Smooth muscle cell (in vitro differentiated cells): ENCODE measurements around the gene CAMTA1. TPM values are rescaled to one million over a fixed set of nuclear protein-coding genes. Genes with fewer than 3 reads are reported as not detected.

Experiments
- DNase-seq: peaks from one replicate; lab custom pipeline; 2025; ENCODE audit not compliant: unreplicated experiment; lab: John Stamatoyannopoulos, UW
- H2AFZ ChIP-seq: fragments of 200-600 bp; sonication (generic); 2 replicates; pipeline ENCODE4 v1.6.0; 2016; ENCODE audit warnings: antibody characterized with exemption, low read depth, mild to moderate bottlenecking
- H3F3A ChIP-seq: fragments of 200-600 bp; sonication (generic); 2 replicates; pipeline ENCODE4 v1.6.0; 2017; ENCODE audit warnings: antibody characterized with exemption, low read depth
- H3K27ac ChIP-seq: fragments of 200-600 bp; sonication (generic); 2 replicates; pipeline ENCODE4 v1.5.1; 2016; ENCODE audit warnings: low read depth, mild to moderate bottlenecking
- H3K27me3 ChIP-seq: fragments of 200-600 bp; sonication (generic); 2 replicates; pipeline ENCODE4 v1.6.1; 2016; ENCODE audit warnings: low read depth, mild to moderate bottlenecking
- H3K36me3 ChIP-seq: fragments of 200-600 bp; sonication (generic); 2 replicates; pipeline ENCODE4 v1.5.1; 2016; ENCODE audit warnings: low read depth
- H3K4me1 ChIP-seq: fragments of 200-600 bp; sonication (generic); 2 replicates; pipeline ENCODE4 v1.5.1; 2016; ENCODE audit warnings: low read depth
- H3K4me2 ChIP-seq: fragments of 200-600 bp; sonication (generic); 2 replicates; pipeline ENCODE4 v1.6.0; 2016; ENCODE audit warnings: mild to moderate bottlenecking
- H3K4me3 ChIP-seq: fragments of 200-600 bp; sonication (generic); 2 replicates; pipeline ENCODE4 v1.5.1; 2016; ENCODE audit warnings: mild to moderate bottlenecking
- H3K79me2 ChIP-seq: fragments of 200-600 bp; sonication (generic); 2 replicates; pipeline ENCODE4 v1.6.0; 2016; ENCODE audit warnings: low read depth, mild to moderate bottlenecking
- H3K9ac ChIP-seq: fragments of 200-600 bp; sonication (generic); 2 replicates; pipeline ENCODE4 v1.6.0; 2016; ENCODE audit warnings: low read depth
- H3K9me3 ChIP-seq: fragments of 200-600 bp; sonication (generic); replicated peaks from 2 replicates; pipeline ENCODE4 v1.5.1; 2016; ENCODE audit warnings: low read depth
- H4K20me1 ChIP-seq: fragments of 200-600 bp; sonication (generic); 2 replicates; pipeline ENCODE4 v1.6.0; 2016; ENCODE audit warnings: low read depth
- CTCF ChIP-seq: fragments of 200-600 bp; sonication (generic); IDR thresholded peaks from 2 replicates; pipeline ENCODE4 v1.5.1; 2017; ENCODE audit warnings: borderline replicate concordance, mild to moderate bottlenecking, antibody characterized with exemption; ENCODE audit not compliant: insufficient read depth, poor library complexity, severe bottlenecking
- WGBS: methylation state at CpG from one replicate; pipeline ENCODE4 v1.1.7; 2016; ENCODE audit warnings: low lambda C conversion rate; 5-methylcytosine and 5-hydroxymethylcytosine counted together
- polyA plus RNA-seq: library from polyadenylated mRNA; unstranded; fragments of >200 nt; fragmentation: Nextera tagmentation; extraction: Ambion mirVana; gene quantifications from 2 replicates; pipeline ENCODE4 v1.2.1, GENCODE V29; 2016
- total RNA-seq: library from RNA; depleted of rRNA; stranded (reverse); fragments of >200 nt; gene quantifications from 2 replicates; pipeline ENCODE4 v1.2.3, GENCODE V29; 2014

Gene CAMTA1
- total and polyA plus RNA-seq, 2 experiments from 2014 or later: 139 to 145 TPM

- H3K4me2 ChIP-seq: no peak overlapping the region
- 93% methylated on average over 19 of the region's 19 CpGs for WGBS
- no peaks in the 10 kb centered on the region for H3K9me3 ChIP-seq
- no peak for TF ChIP-seq CTCF
- no peak for DNase-seq
- peaks cover 5% of the 10 kb centered on the region for H3K4me1 ChIP-seq
- no peak overlapping the region for H3K9ac ChIP-seq
- H4K20me1 ChIP-seq: no peaks in the 10 kb centered on the region
- no peaks in the 10 kb centered on the region for H3K79me2 ChIP-seq
- no peaks in the 10 kb centered on the region for H3K36me3 ChIP-seq
- H3K27me3 ChIP-seq: no peaks in the 10 kb centered on the region
- no peak overlapping the region for H3K27ac ChIP-seq
- H3K4me3 ChIP-seq: no peak overlapping the region
- no peaks in the 10 kb centered on the region for H3F3A ChIP-seq
- no peak overlapping the region for H2AFZ ChIP-seq
Measured at GRCh38 chr1:7675431-7676273, 890.4 kb downstream of the CAMTA1 start.

- Histone ChIP-seq H3K9ac (no peak overlapping the region), H3K79me2 (no peaks in the 10 kb centered on the region), H2AFZ (no peak overlapping the region), H3K36me3 (no peaks in the 10 kb centered on the region), H4K20me1 (no peaks in the 10 kb centered on the region), H3K27me3 (no peaks in the 10 kb centered on the region), H3K9me3 (no peaks in the 10 kb centered on the region), H3K4me1 (peaks cover 5% of the 10 kb centered on the region), H3F3A (no peaks in the 10 kb centered on the region), H3K27ac (no peak overlapping the region), H3K4me3 (no peak overlapping the region), H3K4me2 (no peak overlapping the region)
- DNase-seq: no peak
- 94% methylated on average over 15 of the region's 15 CpGs for WGBS
- TF ChIP-seq CTCF: no peak
Measured at GRCh38 chr1:7676274-7676945, 891.2 kb downstream of the CAMTA1 start.

GRCh38 chr1:7677111-7677510 is 891.9 kb downstream of the CAMTA1 start:
- Histone ChIP-seq H3K27ac (no peak overlapping the region), H3K9ac (no peak overlapping the region), H4K20me1 (no peaks in the 10 kb centered on the region), H3K79me2 (no peaks in the 10 kb centered on the region), H2AFZ (no peak overlapping the region), H3K4me2 (no peak overlapping the region), H3K4me1 (peaks cover 5% of the 10 kb centered on the region), H3F3A (no peaks in the 10 kb centered on the region), H3K4me3 (no peak overlapping the region), H3K9me3 (no peaks in the 10 kb centered on the region), H3K36me3 (no peaks in the 10 kb centered on the region), H3K27me3 (no peaks in the 10 kb centered on the region)
- no peak for TF ChIP-seq CTCF
- 93% methylated on average over 7 of the region's 7 CpGs for WGBS
- DNase-seq: no peak
